ENCODE measurements around the gene SCCPDH.

GRCh38 chr1:246708166-246708565 is 16.0 kb upstream of the SCCPDH start:
- TF ChIP-seq CTCF (IDR thresholded peaks at IDR 0.05; ENCODE audit: low read depth, low read length, poor library complexity, severe bottlenecking), result no peak
- no peak for TF ChIP-seq EZH2phosphoT487 (IDR thresholded peaks at IDR 0.05; ENCODE audit: borderline replicate concordance, low read length)
